Activated CD8-positive, alpha-beta T cell treated with anti-CD3 and anti-CD28 coated beads, Interleukin-2, amount 10 ng/mL, durations not matched to agents 7 days and 5 days (primary cell): ENCODE measurements around the gene AOPEP. TPM values are rescaled to one million over a fixed set of nuclear protein-coding genes. Genes with fewer than 3 reads are reported as not detected.

ENCODE experiments used
- ATAC-seq: fragments of 150-1000 bp; cut with Tn5 transposase; one replicate; pipeline ENCODE4 v1.10.0; 2021; ENCODE audit warnings: moderate library complexity
- CTCF ChIA-PET: fragments of 350-600 bp; sonication (Branson Sonifier 250); formaldehyde crosslinking; loops from one replicate; lab custom pipeline; 2021; ENCODE audit warnings: antibody characterized with exemption; lab: Charles Lee
- POLR2A ChIA-PET: fragments of 350-600 bp; sonication (Branson Sonifier 250); formaldehyde crosslinking; loops from one replicate; lab custom pipeline; 2021; ENCODE audit warnings: antibody characterized with exemption; lab: Charles Lee
- DNase-seq: peaks from one replicate; pipeline ENCODE4 v3.0.0-alpha.2; 2020
- H3K27ac Mint-ChIP-seq: one replicate; pipeline ENCODE4 v1.8.0; 2021; ENCODE audit warnings: mild to moderate bottlenecking, mixed read lengths
- H3K27me3 Mint-ChIP-seq: one replicate; pipeline ENCODE4 v1.8.0; 2021; ENCODE audit warnings: low read depth, mixed read lengths
- H3K36me3 Mint-ChIP-seq: one replicate; pipeline ENCODE4 v1.8.0; 2021; ENCODE audit warnings: low read depth, mixed read lengths
- H3K4me1 Mint-ChIP-seq: one replicate; pipeline ENCODE4 v1.8.0; 2021; ENCODE audit warnings: low read depth, mixed read lengths
- H3K4me3 Mint-ChIP-seq: one replicate; pipeline ENCODE4 v1.8.0; 2021; ENCODE audit warnings: mild to moderate bottlenecking, mixed read lengths
- H3K9me3 Mint-ChIP-seq: one replicate; pipeline ENCODE4 v1.8.0; 2022; ENCODE audit warnings: mixed read lengths; ENCODE audit not compliant: insufficient read depth
- total RNA-seq, 2 experiments: library from RNA; stranded (reverse); gene quantifications; one replicate each; pipeline ENCODE4 v1.2.3, GENCODE V29; 2021

Gene AOPEP
- total RNA-seq, 2 experiments from 2014 or later = 7.2 to 8.9 TPM

GRCh38 chr9:95083086-95083768, 356.7 kb downstream of the AOPEP start:
- H3K9me3 Mint-ChIP-seq = no peaks in the 10 kb centered on the region
- ChIA-PET CTCF (no interaction called here), POLR2A (no interaction called here)
- H3K27ac Mint-ChIP-seq = no peak overlapping the region
- H3K4me3 Mint-ChIP-seq = no peak overlapping the region
- no peaks in the 10 kb centered on the region for H3K27me3 Mint-ChIP-seq
- no peak for ATAC-seq
- H3K36me3 Mint-ChIP-seq = no peaks in the 10 kb centered on the region
- no peak for DNase-seq
- no peaks in the 10 kb centered on the region for H3K4me1 Mint-ChIP-seq

GRCh38 chr9:95084254-95084934, 357.9 kb downstream of the AOPEP start:
- H3K4me1 Mint-ChIP-seq = no peaks in the 10 kb centered on the region
- ATAC-seq = no peak
- H3K9me3 Mint-ChIP-seq = no peaks in the 10 kb centered on the region
- H3K27ac Mint-ChIP-seq = no peak overlapping the region
- DNase-seq = no peak
- no peaks in the 10 kb centered on the region for H3K36me3 Mint-ChIP-seq
- H3K27me3 Mint-ChIP-seq = no peaks in the 10 kb centered on the region
- no peak overlapping the region for H3K4me3 Mint-ChIP-seq
- CTCF ChIA-PET = interaction anchor here (0.8 to 1.0 kb wide), 2 partner anchors 43 to 415 kb away, joined by 3 read pairs; no protein-coding TSS in a partner anchor
- POLR2A ChIA-PET = no interaction called here

GRCh38 chr9:95085036-95085770, 358.7 kb downstream of the AOPEP start:
- Mint-ChIP-seq H3K4me1 (no peaks in the 10 kb centered on the region), H3K36me3 (no peaks in the 10 kb centered on the region), H3K4me3 (no peak overlapping the region), H3K27me3 (no peaks in the 10 kb centered on the region), H3K27ac (no peak overlapping the region), H3K9me3 (no peaks in the 10 kb centered on the region)
- no peak for ATAC-seq
- ChIA-PET POLR2A (no interaction called here), CTCF (interaction anchor here (1.0 kb wide), 1 partner anchor 43 kb away, joined by 3 read pairs; no protein-coding TSS in a partner anchor)
- DNase-seq = no peak

GRCh38 chr9:95085861-95086563, 359.5 kb downstream of the AOPEP start:
- Mint-ChIP-seq H3K4me1 (no peaks in the 10 kb centered on the region), H3K27ac (no peak overlapping the region), H3K36me3 (no peaks in the 10 kb centered on the region), H3K27me3 (no peaks in the 10 kb centered on the region), H3K4me3 (no peak overlapping the region), H3K9me3 (no peaks in the 10 kb centered on the region)
- POLR2A ChIA-PET = no interaction called here
- ATAC-seq (no peak), DNase-seq (no peak)
- CTCF ChIA-PET = interaction anchor here (1.0 kb wide), 1 partner anchor 42 kb away, joined by 3 read pairs; no protein-coding TSS in a partner anchor

- DNase-seq (no peak), ATAC-seq (no peak)
- Mint-ChIP-seq H3K9me3 (no peaks in the 10 kb centered on the region), H3K36me3 (no peaks in the 10 kb centered on the region), H3K27ac (no peak overlapping the region), H3K4me3 (no peak overlapping the region), H3K4me1 (no peaks in the 10 kb centered on the region), H3K27me3 (no peaks in the 10 kb centered on the region)
- ChIA-PET CTCF (no interaction called here), POLR2A (no interaction called here)
Measured at GRCh38 chr9:95086564-95086955, 360.1 kb downstream of the AOPEP start.

GRCh38 chr9:95087659-95088242, 361.3 kb downstream of the AOPEP start:
- no peak for DNase-seq
- no peak overlapping the region for H3K27ac Mint-ChIP-seq
- peak; percentile 34 for ATAC-seq

GRCh38 chr9:95088421-95089161, 362.1 kb downstream of the AOPEP start:
- Mint-ChIP-seq H3K4me3 (no peak overlapping the region), H3K36me3 (no peaks in the 10 kb centered on the region), H3K27ac (no peak overlapping the region), H3K4me1 (peaks cover 9% of the 10 kb centered on the region), H3K9me3 (no peaks in the 10 kb centered on the region), H3K27me3 (no peaks in the 10 kb centered on the region)
- CTCF ChIA-PET = interaction anchor here (1.1 to 1.8 kb wide), 2 partner anchors 42 to 79 kb away, joined by 3 to 5 read pairs; no protein-coding TSS in a partner anchor
- no peak for ATAC-seq
- POLR2A ChIA-PET = no interaction called here
- DNase-seq = no peak

More at GRCh38 chr9:95087659-95088242, 361.3 kb downstream of the AOPEP start:
- Mint-ChIP-seq H3K9me3 (no peaks in the 10 kb centered on the region), H3K27me3 (no peaks in the 10 kb centered on the region), H3K4me3 (no peak overlapping the region), H3K4me1 (peaks cover 5% of the 10 kb centered on the region), H3K36me3 (no peaks in the 10 kb centered on the region)
- POLR2A ChIA-PET = no interaction called here
- CTCF ChIA-PET = interaction anchor here (1.8 kb wide), 1 partner anchor 43 kb away, joined by 5 read pairs; no protein-coding TSS in a partner anchor

GRCh38 chr9:95089257-95090022, 362.9 kb downstream of the AOPEP start:
- H3K27ac Mint-ChIP-seq = no peak overlapping the region
- no peak for ATAC-seq
- H3K27me3 Mint-ChIP-seq = no peaks in the 10 kb centered on the region
- POLR2A ChIA-PET = no interaction called here
- no peak overlapping the region for H3K4me3 Mint-ChIP-seq
- no peaks in the 10 kb centered on the region for H3K36me3 Mint-ChIP-seq
- peaks cover 9% of the 10 kb centered on the region for H3K4me1 Mint-ChIP-seq
- CTCF ChIA-PET = interaction anchor here (1.1 to 1.8 kb wide), 2 partner anchors 41 to 79 kb away, joined by 3 to 5 read pairs; no protein-coding TSS in a partner anchor
- no peak for DNase-seq
- no peaks in the 10 kb centered on the region for H3K9me3 Mint-ChIP-seq

GRCh38 chr9:95090023-95090791, 363.7 kb downstream of the AOPEP start:
- ATAC-seq (no peak), DNase-seq (no peak)
- no peak overlapping the region for H3K27ac Mint-ChIP-seq
- H3K9me3 Mint-ChIP-seq = no peaks in the 10 kb centered on the region
- POLR2A ChIA-PET = no interaction called here
- CTCF ChIA-PET = no interaction called here
- peaks cover 9% of the 10 kb centered on the region for H3K4me1 Mint-ChIP-seq
- H3K27me3 Mint-ChIP-seq = no peaks in the 10 kb centered on the region
- no peaks in the 10 kb centered on the region for H3K36me3 Mint-ChIP-seq
- H3K4me3 Mint-ChIP-seq = no peak overlapping the region
